NCI-H2227 (cell line): ENCODE measurements around the gene KRTAP5-5.
"Not testable (repeated sequence)": the region's sequence is repeated elsewhere in the genome, so short reads cannot be mapped to it uniquely, and the experiment has no call there.

ENCODE experiments used
- DNase-seq: peaks from one replicate; lab custom pipeline; 2025; ENCODE audit not compliant: unreplicated experiment; lab: John Stamatoyannopoulos, UW

KRTAP5-5 gene

DNA sequence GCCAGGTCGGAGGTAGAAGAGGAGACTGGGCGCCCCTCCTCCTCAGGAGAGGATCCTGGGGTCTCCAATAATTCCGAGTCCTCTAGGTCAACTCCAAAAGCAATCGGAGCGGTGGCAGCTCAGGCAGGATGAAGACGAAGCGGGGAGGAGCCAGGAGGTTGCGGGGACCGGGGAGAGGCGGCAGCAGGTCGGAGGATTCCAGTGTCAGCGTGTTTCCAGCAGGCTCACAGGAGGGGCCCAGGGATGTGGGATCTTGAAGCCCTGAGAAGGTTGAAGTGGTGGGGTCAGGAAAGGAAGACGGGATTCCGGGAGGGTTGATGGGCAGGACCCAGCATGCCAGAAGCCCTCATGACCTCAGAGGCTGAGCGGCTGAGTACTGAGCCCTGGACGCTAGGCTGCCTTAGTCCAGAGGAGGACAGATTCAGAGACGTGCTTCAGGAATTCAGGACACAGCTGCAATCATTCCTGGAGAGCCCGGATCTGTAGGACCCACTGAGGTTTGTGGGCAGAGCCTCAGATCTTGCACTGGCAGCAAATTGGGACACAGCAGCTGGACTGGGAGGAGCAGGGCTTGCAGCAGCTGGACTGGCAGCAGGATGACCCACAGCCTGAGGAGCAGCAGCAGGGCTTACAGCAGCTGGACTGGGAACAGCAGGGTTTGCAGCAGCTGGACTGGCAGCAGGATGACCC, 22.3 kb upstream of the KRTAP5-5 start:
- not testable (repeated sequence) for DNase-seq

GRCh38 chr11:1607901-1608300, 21.7 kb upstream of the KRTAP5-5 start:
- DNase-seq, result not testable (repeated sequence)

GRCh38 chr11:1608363-1608762, 21.2 kb upstream of the KRTAP5-5 start, which contains the start of gene KRTAP5-3:
Gene KRTAP5-3 (minus strand): TSS chr11:1608463. CDS start chr11:1608385, 78 bp downstream.
- DNase-seq, result no peak

- no peak for DNase-seq
These were observed 11.3 kb upstream of the KRTAP5-5 start for GRCh38 chr11:1618231-1618630.

- no peak for DNase-seq
These were observed 10.1 kb upstream of the KRTAP5-5 start for GRCh38 chr11:1619449-1619848.

DNA sequence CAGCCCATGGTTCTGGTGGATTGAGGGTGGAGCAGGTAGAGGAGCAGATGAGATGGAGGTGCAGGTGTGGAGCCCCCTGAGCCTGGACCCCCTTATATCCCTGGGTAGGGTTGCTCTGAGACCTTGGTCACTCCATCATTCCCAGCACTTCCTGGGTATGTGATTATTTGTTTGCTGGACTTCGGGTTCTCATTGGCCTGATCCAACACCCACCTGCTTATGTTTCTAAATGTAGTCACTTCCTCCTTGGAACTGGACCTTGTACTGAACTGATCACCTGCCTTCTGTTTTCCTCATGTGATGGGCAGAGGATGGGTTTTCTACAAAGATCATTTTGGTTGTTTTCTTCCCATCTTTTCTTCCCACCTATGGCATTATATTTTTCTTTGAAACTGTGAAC, 7.5 kb upstream of the KRTAP5-5 start, which contains the start of gene KRTAP5-4:
KRTAP5-4 (minus strand) TSS at position 53 of the 400 bp plus-strand sequence; CDS start at position 8, 45 bp downstream.
- no peak for DNase-seq

DNA sequence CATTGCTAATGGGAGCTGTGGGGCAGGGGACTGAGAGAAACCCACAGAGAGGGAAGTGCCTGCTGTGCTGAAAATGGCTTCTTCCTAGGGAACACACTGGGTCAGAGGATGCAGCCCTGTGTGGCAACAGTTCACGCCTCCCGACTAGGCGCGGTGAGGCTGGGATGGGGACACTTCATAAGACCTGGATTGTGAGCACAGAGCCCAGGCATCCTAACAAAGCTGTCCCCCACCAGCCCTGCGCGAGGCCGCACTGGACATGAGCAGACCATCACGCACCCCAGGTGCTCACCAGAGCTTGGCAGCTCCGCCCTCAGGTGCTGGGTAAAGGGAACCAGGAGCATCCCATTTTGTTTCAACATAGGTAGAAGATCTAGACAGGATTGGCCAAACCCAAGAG, 5.9 kb upstream of the KRTAP5-5 start:
- no peak for DNase-seq

- DNase-seq, result no peak
These were observed 5.0 kb upstream of the KRTAP5-5 start for GRCh38 chr11:1624621-1625020.

- no peak for DNase-seq
These were observed 4.0 kb upstream of the KRTAP5-5 start for GRCh38 chr11:1625541-1625940.

GRCh38 chr11:1628506-1629325, 859 bp upstream of the KRTAP5-5 start:
- no peak for DNase-seq

- no peak for DNase-seq
These were observed 696 bp downstream of the KRTAP5-5 start for GRCh38 chr11:1630271-1630670.

- no peak for DNase-seq
These were observed 1.5 kb downstream of the KRTAP5-5 start for GRCh38 chr11:1631066-1631568.

GRCh38 chr11:1632053-1632714, 2.6 kb downstream of the KRTAP5-5 start:
- no peak for DNase-seq

GRCh38 chr11:1633864-1634263, 4.3 kb downstream of the KRTAP5-5 start:
- DNase-seq, result no peak

DNA sequence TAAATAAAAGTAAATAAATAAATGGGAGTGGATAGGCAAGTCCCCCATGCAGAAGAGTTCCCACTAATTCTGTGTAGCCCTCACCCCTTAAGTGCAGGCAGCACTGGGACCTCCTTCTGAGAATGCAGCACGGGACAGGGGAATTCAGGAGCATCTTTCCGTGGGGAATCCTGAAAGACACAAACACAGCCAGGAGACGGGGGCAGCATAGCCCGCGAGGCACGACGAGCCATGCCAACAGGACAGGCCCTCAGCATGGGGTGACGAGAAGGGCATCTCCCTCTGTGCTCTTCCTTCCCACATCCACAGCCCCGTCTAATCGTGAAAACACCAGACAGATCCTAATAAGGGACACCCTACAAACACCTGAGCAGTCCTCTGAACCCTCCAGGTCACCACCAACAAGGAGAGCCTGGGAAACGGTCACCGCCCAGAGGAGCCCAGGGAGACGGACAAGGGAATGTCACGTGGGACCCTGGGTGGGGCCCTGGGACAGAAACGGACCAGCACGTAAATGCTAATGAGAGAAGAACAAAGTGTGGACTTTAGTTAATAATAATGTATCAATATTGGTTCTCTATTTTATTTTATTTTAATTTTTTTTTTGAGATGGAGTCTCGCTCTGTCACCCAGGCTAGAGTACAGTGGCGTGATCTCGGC, 6.8 kb downstream of the KRTAP5-5 start:
- no peak for DNase-seq

DNA sequence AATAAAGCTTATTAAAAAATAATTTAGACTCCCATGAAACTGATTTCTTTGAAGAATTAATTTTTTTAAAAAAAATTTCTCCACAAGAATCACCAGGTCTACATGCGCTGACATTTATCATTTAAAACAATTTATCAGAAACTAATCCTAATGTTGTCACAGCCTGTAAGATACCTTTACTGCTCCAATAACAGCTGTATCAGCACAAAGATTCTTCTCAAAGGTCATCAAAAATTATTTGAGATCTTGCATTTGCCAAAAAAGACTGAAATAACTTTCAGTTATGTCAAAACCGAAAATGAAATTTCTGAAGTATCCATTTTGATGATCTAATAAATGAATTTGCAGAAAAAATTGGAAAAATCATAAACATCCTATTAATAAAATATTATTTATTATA, 8.1 kb downstream of the KRTAP5-5 start:
- DNase-seq, result no peak

DNA sequence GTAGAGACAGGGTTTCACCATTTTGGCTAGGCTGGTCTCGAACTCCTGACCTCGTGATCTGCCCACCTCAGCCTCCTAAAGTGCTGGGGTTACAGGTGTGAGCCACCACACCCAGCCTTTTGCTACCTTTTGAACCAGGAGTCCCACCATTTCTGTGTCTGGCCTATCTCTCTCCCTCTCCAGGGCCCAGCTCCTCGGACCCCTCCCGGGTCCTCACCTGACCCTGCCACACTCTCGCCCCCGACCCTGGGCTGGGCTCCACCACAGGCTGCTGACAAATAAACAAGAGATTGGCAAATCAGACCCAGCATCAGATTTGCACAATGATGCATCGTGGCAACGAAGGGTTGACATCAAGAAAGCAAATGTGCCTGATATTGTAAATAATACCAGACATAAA, 8.8 kb downstream of the KRTAP5-5 start:
- DNase-seq, result no peak

DNA sequence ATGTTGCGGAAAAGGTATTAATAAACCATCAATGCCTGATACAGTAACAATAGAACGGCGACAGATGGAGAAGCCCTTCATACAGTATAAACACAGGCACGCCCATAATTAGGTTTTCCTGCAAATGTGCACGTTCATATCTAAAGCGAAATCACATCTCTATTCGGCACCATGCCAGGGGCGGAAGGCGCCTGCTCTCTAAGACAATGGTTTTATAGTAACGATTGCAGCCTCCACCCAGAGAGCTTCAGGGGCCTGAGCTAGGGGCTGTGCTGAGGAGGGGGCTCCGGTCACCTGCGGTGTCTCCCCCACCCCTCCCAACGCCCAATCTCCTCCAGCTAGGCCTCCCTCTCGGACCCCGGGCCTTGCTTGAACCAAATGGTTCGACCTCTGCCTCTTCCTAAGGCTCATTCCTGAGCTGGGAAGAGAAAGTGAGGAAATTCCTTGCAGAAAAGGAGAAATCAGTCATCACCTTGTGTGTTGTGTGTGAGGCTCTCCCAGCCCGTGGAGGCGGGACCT, 9.6 kb downstream of the KRTAP5-5 start:
- peak; percentile 80 for DNase-seq

GRCh38 chr11:1639666-1640065, 10.1 kb downstream of the KRTAP5-5 start:
- DNase-seq, result no peak

DNA sequence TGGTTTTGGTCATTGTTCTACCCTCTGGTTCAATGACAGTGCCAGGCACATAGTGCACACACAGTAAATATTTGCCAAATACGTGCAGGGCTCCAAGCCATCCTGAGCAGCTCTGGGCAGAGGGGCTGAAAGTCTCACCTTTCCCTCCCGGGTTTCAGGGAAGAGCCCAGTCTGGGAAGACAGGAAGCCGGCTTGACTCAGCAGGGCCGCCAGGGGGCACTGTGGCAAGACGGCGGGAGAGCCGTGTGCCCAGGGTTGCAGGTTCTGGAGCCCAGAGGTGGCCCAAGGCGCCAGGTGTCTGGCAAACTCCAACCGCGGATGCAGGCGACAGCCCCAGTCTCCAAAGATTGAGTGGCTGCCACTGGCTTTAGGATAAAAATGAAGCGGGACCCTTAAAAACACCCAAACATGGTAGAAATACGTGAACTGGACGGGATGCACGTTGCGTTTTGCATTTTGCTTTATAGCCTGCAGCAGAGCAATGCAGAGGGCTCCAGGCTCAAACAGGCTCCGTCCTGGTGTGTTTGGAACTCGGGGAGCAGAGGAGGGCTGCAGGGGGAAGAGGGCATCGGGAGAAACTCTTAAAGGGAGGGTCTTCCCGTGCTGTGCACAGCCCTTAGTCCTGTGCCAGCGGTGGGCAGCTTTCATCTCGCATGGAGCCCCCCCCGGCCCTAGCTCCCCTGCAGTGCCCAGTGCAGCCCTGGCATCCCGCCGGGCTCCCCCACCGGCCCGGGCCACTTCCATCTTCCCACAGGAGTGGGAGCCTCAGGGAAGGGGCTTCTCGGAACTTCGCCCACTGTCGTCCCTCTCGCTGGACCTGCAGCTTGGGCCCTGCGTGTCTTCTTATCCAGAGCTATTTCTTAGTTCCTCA, 10.7 kb downstream of the KRTAP5-5 start:
- peak; percentile 44 for DNase-seq
